GM12872 (cell line): ENCODE results near the gene CES3.

Experiments used
- TF ChIP-seq, protein P1 (sequence below): IDR thresholded peaks from 3 replicates; pipeline ENCODE4 v1.5.1; 2011; ENCODE audit warnings: low read depth, mild to moderate bottlenecking, low read length, moderate library complexity; ENCODE audit not compliant: insufficient read depth

Gene CES3

DNA sequence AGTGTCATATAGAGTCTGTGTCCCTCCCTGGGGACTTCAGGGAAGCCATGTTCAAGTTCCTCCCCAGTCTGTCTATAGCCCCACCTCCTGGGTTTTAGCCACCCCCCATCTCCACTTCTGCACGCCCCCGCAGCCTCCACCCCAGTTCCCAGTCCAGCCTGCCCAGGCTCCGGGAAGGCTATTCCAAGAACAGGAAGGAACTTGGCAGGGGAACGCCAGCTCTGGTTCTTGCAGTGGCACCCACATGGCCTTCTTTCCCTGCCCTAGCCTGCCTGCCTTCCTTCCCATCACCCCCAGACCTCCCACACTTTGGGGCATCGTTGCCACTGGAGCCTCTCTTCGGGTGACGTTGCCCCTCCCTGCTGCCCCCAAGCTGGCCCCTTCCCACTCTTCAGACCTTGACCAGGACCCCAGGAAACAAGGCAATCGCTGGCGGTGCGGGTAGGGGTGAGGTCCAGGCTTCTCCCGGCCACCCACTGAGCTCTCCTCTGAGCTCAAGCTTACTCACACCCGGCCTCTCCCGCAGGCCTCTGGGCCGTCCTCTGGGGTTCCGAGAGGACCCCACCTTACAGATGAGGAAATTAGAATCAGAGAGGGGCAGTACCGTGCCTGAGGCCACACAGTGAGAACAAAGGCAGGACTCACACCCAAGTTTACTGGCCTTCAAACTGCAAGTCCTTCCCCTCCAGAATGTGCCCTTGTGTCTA, 18.1 kb downstream of the CES3 start:
- TF ChIP-seq, protein P1, sequence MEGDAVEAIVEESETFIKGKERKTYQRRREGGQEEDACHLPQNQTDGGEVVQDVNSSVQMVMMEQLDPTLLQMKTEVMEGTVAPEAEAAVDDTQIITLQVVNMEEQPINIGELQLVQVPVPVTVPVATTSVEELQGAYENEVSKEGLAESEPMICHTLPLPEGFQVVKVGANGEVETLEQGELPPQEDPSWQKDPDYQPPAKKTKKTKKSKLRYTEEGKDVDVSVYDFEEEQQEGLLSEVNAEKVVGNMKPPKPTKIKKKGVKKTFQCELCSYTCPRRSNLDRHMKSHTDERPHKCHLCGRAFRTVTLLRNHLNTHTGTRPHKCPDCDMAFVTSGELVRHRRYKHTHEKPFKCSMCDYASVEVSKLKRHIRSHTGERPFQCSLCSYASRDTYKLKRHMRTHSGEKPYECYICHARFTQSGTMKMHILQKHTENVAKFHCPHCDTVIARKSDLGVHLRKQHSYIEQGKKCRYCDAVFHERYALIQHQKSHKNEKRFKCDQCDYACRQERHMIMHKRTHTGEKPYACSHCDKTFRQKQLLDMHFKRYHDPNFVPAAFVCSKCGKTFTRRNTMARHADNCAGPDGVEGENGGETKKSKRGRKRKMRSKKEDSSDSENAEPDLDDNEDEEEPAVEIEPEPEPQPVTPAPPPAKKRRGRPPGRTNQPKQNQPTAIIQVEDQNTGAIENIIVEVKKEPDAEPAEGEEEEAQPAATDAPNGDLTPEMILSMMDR = no peak

DNA sequence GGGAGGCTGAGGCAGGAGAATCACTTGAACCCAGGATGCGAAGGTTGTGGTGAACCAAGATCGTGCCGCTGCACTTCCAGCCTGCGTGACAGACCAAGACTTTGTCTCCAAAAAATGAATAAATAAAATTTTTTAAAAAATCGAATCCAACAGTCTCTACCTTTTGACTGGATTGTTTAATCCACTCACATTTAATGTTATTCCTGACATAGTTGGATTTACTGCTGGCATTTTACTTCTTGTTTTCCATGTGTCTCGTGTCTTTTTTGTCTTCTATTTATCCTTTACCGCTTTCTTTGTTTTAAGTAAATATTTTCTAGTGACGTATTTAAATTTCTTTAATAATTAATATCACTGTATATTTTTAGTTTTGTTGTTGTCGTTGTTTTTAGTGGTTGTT, 22.0 kb downstream of the CES3 start:
- TF ChIP-seq, protein P1 = no peak

DNA sequence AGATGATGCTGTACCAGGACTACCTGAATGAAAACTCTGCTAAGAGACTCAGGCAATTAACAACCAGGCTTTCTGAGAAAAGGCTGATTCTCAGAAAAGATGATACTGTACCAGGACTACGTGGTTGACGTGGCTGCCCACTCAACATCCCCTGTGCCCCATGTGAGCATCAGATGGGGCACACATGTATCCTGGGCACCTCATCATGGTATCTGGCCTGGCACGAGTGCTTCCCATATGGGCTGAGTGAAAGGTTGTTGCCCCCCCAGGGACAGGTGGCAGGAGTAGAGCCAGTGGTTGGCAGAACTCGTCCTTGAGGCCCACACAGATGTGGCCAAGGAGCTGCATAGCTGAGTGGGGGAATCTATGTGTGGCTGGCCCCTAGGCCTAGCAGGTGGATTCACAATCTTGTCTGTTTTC, 23.8 kb downstream of the CES3 start:
- TF ChIP-seq, protein P1 = no peak

DNA sequence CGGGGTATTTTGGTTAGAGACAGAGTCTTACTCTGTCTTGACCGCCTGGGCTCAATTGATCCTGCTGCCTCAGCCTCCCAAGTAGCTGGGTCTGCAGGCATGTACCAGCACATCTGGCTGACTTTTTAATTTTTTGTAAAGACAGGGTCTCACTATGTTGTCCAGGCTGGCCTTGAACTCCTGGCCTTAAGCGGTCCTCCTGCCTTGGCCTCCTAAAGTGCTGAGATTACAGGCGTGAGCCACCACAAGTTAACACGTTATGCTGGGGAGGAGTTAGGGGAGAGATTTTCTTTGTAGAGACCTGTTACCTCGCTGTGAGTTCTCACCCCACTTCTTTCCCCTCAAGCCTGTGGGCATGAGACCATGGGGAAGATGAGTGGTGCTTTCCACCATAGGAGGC, 25.5 kb downstream of the CES3 start:
- TF ChIP-seq, protein P1 = no peak

DNA sequence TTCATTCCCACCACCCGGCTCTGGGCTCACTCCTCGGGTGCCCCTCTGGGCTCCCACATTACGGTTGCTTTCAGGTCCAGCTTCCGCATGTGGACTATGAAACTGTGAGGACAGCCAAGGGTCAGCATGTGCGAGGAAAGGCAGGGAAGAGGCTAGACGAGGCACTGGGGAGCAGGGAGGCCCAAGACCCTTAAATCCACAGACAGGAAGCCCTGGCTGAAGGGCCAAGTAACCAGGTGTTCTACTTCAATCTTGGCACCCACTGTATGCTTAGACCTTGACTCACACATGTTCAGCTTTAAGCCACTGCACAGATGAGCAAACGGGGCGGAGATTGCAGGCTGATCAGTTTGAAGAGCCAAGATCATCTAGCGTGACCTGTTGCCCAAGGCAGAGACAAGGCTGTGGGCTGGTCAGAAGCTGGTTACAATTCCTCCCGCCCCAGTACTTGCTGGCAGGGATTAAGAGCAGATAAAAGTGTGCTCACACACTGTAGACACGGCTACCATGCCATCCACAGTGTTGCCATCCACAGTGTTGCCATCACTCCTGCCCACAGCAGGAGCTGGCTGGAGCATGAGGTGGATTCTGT, 27.2 kb downstream of the CES3 start, which contains the start of gene CES4A:
TSS of gene CES4A (plus strand) at position 393 of the 592 bp plus-strand sequence. CDS start at position 577, 184 bp downstream.
- TF ChIP-seq, protein P1 = no peak

DNA sequence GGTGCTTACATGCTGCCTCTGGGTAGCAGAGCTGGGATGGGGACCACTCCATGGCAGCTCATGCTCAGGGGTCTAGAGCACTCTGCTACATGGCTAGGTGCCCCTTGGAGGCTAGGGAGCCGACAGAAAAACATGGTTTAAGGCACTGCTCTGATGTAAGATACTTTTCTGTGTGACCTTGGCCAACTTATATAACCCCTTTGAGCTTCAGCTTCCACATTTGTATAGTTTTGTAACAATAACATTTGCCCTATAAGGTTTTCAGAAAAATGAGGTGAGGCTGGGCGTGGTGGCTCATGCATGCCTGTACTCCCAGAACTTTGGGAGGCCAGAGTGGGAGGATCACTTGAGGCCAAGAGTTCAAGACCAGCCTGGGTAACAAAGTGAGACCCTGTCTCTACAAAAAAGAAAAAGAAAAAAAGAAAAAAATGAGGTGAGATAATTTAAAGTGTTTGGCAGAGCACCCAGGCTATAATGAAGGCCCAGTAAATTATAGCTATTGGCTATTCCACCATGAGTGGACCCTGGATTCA, 30.5 kb downstream of the CES3 start:
- TF ChIP-seq, protein P1 = no peak

DNA sequence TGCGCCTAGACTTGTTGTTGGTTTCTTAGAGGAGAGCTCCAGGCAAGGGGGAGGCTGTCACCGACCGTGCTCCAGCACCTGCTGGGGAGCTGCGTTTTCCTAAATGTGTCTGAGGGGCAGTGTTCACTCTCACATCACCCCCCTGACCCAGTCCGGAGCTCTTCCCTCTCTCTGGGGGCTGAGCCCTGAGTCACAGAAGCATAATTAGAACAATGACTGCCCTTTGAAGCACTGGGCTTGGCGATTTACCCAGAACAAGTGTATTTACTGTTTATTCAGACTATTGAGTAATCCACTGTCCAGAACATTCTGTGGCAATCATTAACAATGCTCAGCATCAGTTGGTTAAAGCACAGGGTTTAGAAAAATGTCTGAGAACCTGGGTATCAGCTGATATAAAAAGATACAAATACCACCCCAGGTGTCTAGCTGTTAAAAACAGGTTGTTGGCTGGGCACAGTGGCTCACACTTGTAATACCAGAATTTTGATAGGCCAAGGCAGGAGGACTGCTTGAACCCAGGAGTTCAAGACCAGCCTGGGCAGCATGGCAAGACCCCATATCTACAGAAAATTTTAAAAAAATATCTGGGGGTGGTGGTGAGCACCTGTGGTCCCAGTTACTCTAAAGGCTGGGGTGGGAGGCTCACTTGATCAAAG, 35.4 kb downstream of the CES3 start:
- TF ChIP-seq, protein P1 = no peak
